NOMO-1 treated with dmso at 0.1 percent for 144 hours (cell line): ENCODE data around the gene WNT7A.
A peak's percentile ranks its signal among the peaks of the same experiment; 100 is the strongest.
"Not testable (repeated sequence)": the region's sequence is repeated elsewhere in the genome, so short reads cannot be mapped to it uniquely, and the experiment has no call there.

Experiments
- DNase-seq: peaks from one replicate; lab custom pipeline; 2025; ENCODE audit not compliant: unreplicated experiment; lab: John Stamatoyannopoulos, UW

The WNT7A gene

DNA sequence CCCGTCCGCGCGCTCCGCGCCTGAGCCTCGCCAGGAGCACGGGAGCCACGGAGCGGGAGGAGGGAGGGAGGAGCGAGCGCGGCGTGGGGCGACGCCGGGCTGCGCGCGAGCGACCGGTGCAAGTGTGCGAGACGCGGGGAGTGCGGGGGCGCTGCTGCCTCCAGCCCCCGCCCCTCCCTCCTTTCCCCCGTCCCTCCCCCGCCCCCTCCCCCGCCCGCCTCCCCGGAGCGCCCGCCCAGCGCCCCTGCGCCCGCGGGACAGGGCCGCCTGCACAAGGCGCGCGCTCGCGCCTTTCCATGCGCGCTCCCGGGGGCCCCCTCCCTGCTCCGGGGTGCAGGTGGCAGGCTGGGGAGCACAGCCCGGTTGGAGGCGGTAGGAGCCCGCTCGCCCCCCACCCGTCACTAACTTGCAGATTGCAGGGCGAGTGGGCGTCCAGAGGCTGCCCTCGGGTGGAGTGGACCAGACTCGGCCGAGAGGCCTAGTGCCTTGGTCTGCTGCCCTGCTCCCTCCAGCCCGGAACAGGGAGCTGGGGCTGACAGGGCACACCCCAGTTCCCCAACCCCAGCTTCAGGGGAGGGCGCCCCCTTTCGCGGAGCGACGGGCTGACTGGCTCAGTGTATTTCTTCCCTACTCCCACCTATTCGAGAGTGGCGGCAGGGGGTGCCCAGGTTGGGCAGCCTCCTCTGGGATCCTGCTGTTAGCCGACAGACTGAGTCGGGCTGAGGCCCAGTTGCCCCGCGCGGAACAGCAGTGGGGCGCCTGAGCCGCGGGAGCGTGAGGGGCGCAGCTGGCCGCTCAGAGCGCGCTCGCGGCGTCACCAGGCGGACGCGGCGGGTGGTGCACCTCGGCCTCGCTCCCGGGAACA is at the start of gene WNT7A:
Gene WNT7A, minus strand, starts transcription at position 126 of the 865 bp plus-strand sequence. CDS start 255 bp downstream, outside the sequence.
- DNase-seq, result no peak

DNA sequence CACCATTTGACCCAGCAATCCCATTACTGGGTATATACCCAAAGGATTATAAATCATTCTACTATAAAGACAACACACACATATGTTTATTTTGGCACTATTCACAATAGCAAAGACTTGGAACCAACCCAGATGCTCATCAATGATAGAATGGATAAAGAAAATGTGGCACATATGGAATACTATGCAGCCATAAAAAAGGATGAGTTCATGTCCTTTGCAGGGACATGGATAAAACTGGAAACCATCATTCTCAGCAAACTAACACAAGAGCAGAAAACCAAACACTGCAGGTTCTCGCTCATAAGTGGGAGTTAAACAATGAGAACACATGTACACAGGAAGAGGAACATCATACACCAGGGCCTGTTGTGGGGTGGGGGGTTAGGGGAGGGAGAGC is 48.9 kb upstream of the WNT7A start:
- DNase-seq, result not testable (repeated sequence)

DNA sequence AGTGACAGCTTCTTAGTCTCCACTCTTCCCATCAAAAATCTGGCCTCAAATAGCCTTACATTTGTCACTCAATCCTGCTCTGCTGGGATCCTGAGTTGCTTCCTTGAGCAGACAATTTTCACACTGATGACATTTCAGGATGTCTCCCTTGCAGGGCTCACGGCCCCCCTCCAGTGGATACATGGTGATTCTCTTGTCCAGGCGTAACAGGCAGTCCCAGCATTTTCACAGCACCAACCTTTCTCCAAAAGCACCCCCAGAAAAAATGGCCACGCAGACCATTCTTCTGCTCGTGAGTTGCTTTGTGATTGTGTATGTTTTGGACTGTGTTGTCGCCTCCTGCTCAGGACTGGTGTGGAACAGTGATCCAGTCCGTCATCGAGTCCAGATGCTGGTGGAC is 47.4 kb upstream of the WNT7A start:
- no peak for DNase-seq

DNA sequence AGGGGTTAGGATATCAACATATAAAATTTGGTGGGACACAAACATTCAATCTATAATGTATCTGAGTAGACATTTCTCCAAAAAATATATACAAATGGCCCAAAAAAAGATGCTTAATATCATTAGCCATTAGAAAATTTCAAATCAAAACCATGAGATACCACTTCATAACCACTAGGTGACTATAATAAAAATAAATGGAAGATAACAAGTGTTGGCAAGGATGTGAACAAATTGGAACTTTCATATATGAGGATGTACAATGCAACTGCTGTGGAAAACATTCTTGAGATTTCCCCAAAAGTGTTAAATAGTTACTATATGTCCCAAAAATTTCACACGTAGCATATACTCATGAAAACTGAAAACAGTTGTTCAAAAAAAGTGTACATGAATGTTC is 36.5 kb upstream of the WNT7A start:
- no peak for DNase-seq

DNA sequence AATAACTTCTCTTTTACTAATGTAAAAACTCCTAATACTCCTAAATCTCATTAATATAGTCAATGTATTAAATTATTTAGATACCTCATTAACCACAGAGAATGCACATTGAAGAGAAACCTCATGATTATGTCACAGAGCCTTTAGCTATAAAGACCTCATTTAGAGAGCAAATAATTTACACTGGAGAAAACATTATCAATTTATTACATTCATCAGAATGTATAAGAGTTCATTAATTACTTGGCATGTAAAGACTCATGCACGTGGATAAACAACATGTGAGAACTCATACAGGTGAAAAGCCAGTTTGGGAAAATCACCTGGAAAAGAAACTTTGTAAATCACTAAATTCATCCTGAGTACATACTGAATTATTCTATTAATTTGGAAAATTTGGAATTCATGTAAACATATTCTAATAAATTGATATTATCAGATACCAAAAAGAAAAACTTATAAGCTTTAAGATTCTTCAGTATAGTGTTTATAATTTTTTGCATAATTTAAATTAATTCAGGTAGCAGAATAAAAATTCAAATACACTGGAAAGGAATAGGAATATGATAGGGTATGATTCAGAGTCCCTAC is 22.9 kb upstream of the WNT7A start:
- no peak for DNase-seq

DNA sequence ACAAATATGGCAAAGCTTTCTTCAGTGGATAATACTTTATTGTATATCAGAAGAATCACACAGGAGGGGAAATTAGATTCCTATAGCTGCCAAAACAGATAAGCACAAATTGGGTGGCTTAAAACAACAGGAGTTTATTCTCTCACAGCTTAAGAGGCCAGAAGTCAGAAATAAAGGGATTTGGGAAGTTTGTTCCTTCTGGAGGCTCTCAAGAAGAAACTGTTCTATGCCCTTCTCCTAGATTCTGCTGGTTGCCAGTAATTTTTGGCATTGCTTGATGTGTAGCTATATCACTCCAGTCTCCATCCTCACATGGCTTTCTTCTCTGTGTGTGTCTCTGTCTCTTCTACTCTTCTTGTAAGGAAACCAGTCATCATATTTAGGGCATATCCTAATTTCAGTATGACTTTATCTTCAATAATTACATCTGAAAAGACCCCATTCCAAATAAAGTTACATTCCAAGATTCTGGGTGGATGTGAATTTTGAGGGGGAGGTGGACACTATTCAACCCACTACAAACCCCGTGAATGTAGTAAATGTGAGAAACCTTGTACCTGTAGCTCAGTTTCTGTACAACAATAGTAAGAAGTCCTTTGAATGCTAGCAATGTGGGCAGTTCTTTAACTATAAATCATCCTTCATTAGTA is 22.2 kb upstream of the WNT7A start:
- no peak for DNase-seq

DNA sequence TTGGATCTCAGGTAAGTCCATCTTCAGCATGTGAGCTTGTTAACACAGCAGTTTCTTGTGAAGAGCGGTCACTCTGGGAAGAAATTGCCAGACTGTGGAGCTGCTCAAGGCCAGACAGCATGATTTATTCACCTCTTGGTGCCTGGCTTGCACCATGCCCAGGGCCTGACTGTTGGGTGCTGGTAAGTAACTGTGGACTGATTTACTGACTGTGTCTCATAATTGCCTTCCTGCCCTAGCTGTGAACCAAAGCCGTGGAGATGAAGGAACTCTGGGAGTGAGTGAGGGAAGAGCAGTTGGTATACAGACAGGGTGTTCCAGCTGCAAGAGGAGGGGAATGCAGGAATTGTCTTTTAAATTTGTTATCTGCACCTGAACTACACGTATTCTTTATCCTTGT is 18.5 kb upstream of the WNT7A start:
- DNase-seq, result no peak

DNA sequence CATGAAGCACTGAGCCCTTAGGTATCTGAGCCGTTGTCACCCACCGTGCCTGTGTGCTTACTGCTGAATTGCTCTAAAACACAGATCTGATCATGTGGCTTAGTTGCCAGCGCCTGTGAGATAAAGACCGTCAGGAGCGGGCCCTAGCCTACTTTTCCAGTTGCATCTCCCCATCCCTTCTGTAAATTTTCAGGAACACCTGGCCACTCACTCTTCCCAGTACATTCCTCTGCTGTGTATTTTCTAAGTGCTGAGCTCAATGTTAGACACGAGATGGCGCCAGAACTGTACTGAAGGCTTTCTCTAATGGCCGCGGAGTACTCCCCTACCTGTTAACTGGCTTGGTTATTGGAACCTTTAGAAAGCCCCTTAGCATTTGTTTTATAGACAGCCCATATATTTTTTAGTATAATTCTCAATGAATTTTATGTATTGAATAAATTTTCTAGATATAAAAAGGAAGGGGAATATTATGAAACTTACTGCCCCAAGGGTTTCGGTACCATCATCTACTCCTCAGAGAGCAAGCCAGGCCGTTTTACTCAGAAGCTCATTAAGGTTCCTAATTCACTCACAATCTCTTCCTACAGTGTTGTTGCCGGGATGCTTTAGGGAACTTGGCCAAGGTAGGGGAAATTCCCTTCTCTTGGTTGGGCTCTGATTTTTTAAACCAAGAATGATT is 16.7 kb upstream of the WNT7A start:
- peak; percentile 40 for DNase-seq

DNA sequence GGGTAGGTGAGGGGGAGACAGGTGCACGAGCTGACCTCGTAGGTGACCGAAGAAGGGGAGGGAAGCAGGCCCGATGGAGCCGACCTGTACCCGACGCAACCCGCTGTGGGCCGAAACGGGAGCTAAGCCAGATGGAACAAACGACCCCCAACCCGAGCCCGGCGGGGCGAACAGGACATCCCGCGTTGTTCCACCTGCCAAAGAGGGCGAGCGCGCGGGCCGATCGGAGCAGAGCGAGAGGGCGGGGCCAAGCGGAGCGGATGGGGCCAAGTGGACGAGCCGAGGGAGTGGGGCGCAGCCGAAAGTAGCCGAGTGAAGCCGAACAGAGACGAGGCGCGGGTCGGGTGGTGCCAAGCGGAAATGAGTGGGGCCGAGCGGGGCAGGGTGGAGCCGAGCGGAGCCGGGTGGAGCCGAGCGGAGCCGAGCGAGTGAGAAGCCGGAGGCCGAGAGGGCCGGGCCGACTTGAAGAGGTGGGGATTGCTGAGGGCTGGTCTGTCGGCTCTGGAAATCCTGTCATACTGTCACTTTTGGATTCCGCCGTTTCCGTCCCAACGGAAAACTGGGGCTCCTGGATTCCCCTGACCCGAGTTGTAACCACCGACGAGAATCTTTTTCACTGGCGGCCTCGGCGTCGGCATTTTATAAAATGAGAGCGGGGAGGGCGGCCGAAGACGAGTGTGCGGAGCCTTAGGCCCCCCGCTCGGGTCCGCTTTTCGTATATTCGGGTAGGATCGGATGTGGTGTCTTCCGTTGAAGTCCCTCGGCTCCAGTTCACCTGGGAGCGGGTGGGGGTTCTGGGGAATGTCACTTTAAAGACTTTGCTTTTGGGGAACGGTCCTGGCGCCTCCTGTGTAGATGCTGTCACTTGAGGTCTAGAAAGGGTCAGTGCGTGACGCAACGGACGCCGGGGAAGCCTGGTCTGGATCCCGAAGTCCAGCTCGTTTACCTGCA is 15.6 kb upstream of the WNT7A start:
- DNase-seq, result peak; percentile 94

DNA sequence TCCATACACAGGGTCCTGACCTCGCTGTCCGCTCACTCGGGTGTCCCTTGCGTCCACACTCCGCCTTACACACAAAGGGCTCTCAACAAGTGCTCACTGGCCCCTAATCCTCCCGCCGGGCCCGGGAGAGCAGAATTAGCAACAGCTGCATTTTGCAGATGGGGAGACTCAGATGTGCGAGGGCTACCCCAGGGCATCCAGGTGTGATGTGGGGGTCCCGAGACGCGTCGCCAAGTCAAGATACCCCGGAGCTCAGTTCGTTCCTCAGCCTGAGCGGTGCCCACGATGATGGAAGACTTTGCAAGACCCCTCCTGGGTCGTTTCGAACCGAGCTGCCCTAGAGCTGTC is 14.9 kb upstream of the WNT7A start:
- DNase-seq, result no peak

DNA sequence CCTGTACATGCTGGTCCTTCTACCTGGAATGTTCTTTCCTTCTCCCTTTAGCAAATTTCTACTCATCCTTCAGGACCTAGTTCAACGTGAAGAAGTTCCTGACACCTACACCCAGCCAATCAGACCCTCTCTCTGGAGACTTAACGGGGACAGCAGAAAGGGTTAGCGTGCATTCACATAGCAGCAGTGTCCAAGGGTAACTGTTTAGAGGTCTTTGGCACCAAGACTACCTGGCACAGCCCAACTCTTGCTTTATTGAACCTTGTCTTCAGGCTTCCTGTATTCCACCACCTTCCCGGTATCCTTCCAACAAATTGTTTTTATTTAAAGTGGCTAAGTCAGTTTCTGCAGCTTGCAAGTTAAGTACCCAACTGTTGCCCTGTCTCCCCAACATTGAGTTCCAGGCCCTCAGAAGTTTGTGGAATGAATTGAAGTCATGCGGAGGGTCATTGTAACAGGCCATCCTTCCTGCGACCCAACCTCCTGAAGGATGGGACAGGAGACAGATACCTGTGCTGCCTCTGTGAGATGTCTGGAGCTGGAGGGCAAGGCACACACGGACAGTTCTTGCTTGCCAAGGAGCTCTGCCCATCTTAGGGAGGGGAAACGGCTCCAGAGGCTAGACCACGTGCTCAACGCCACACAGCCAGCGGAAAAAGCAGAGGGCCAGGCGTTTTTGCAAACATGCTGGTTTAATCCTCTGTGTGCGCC is 14.4 kb upstream of the WNT7A start:
- no peak for DNase-seq

DNA sequence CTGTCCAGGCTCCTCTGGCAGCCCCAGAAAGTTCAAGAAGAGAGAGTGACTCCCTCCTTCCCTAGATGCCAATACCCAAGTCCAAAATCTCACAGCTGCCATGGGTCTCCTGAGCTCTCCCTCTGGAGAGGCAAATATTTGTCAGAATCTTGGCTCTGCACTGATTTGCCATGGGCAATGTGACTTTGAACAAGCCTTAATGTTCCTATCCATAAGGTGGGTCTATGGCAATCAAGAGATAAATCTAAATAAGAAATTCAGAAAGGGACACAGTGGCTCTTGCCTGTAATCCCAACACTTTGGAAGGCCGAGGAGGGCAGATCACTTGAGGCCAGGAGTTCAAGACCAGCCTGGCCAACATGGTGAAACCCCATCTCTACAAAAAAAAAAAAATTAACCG is 12.4 kb upstream of the WNT7A start:
- no peak for DNase-seq

DNA sequence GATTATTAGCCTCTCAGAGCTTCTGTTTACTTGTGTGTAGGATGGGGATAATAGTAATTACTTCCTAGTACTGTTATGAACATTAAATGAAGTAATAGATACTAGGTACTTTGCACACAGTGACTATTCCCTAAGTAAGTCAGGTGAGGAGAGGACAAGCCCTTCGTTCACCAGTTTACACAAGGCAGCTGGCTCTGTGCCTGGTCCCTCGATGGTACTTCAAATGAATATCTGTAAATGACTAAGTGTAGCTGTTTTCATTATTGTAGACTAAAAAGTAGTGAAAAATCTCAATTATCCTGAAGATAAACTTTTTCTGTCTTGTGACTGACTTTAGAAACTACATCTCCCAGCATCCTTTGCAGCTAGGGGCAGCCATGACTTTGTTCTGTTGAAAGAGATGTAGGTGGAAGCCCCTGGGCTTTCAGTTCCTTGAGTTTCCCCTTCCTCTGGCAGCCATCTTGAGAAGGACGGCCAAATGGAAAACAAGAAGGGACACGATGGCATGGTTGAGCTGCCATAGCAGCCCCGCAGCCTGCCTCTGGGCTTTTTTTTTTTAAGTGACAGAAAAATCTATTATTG is 11.7 kb upstream of the WNT7A start:
- DNase-seq, result no peak

DNA sequence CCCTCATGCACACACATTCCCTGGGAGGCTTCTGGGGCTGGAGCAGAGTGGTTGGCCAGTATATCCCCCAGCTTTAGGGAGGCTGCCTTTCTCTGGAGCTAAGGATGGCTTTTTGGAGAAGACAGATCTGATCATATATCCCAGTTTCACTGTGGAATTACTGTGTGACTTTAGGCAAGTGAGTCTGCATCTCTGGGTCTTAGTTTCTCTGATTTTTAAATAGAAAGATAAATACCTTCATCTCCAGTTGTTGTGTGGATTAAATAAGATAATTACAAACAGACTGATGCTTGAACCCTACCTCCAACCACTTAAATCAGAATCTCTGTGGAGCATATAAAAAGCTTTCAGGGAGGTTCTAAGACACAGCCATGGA is 11.1 kb upstream of the WNT7A start:
- DNase-seq, result no peak

DNA sequence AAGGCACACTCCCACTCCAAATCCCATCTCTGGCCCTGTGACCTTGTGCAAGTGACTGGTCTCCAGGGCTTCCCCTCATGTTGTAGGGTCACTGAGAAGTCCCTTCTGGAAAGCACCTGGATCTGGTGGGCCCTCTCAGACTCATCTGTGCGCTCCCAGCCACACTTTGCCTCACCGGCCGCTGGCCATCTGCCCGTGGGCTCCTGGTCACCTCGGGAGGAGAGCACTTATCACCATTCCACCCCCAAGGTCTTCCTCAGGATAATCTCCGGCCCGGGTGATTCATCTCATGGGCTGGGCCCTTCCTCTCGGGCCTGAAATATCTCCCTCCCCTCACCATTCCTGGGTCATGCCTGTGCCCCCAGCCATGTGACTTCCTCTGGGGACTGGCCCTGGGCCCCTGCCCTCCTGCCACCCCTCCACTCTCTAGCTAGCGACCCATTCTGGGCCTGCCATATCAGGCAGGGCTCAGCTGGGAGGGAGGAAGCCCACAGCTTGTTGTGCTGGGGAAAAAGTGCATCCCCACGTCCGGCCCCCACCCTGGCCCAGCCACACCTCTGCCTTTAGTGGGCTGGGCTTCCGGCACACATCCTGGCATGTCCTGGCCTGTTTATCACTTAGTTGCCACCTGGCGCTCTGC is 10.6 kb upstream of the WNT7A start:
- DNase-seq, result no peak

DNA sequence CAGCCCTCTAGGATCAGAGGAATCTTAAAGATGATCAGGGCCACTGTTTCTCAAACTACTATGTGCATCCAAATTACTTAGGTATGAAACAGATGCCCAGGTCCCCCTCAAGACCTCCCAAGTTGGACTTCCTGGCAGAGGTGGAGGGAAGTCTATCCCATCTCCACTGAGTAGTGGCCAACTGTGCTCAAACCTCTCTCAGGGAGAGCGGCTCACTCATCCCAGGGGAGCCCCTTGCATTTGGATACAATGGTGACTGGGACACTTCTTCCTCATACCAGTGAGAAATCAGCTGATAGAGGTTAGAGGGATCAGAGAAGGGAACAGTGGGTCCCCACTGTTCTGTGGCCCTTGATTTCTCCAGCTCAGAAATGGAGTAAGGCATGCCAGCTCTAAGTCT is 8.7 kb upstream of the WNT7A start:
- DNase-seq, result no peak

DNA sequence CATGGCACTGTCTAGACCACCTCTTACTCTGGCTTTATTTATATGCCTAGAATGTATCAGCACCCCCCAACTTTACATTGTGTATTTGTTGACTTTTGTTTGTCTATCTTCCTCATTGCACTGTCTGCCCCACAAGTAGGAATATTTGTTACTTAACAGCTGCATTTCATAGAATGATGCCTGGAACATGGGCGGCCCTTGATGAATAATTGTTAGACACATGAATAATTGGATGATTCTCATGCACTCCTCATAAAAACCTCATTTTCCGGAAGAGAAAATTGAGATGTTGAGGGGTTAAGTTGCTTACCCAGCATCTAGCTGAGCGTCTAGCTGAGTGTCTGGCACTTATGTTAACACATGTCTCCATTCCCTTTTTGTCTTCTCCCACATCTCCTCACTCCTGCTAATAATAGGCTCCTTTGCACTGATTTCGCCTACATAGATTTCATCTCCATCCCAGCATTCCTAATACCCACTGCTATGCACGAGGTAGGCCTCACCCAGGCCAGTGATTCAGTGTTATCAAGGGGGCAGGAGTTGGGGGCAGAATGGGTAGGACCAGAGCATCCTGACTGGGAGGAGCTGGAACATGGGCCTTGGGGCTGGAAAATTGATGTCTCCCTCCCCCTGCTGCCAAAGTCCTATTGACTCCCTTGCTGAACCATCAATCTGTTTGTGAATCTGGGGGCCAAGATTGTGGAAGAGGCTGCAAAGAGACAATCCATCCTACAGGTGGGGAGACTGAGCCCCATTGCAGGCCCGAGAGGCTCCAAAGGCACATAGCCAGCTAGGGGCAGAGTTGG is 7.8 kb upstream of the WNT7A start:
- DNase-seq, result no peak

DNA sequence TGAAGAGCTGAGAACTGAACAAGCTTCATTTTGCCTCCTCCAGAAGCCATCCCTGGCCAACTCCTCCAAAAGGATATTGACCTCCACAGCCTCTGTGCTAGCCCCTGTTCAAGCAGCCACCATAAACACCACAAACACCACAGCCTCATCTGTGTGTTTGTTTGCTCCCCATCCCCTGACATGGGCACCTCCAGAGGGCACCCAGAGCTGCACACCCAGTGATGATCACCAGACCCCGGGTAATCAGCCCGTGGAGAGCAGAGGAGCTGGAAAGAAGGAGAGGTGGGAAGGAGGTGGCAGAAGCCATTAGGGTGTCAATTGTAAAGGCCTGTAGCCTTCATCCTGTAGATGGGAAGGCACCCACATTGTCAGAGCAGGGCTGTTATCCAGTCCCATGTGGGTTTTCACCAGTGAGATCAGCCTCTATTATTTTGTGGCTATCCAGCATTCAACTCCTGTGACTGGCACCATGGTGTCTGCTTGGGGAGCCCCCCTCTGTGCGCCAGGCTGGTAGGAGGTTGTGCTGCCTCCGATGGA is 6.8 kb upstream of the WNT7A start:
- DNase-seq, result no peak
